ENCODE data around the gene HNF4A. TPM values are rescaled to one million over a fixed set of nuclear protein-coding genes. Genes with fewer than 3 reads are reported as not detected.
"Not testable (repeated sequence)": the region's sequence is repeated elsewhere in the genome, so short reads cannot be mapped to it uniquely, and the experiment has no call there.

Gene HNF4A
- total RNA-seq, 5 donors from 2014 or later (not counting 1 experiment from before 2014, with no cell fraction given) = 0.16 to 0.35 (median 0.32) TPM; not detected in 2

GRCh38 chr20:44343162-44343675 is 12.3 kb upstream of the HNF4A start:
- Mint-ChIP-seq H3K36me3 (no peaks in the 10 kb centered on the region), H3K27me3 (peaks cover 0 to 4% of the 10 kb centered on the region in 2 donors), H3K4me3 (no peak overlapping the region), H3K9me3 (no peaks in the 10 kb centered on the region), H3K4me1 (no peaks in the 10 kb centered on the region), H3K27ac (no peak overlapping the region)
- DNase-seq = no peak
- Histone ChIP-seq H3K27ac (ENCODE audit: low read length) (no peak overlapping the region), H3K36me3 (ENCODE audit: control insufficient read depth in 2 of 2, extremely low read depth in 1 of 2, insufficient read depth in 1 of 2, low read length in 1 of 2) (no peaks in the 10 kb centered on the region), H3K4me3 (ENCODE audit: control insufficient read depth in 1 of 2, extremely low read depth in 1 of 2, low read length in 1 of 2) (no peak overlapping the region), H3K27me3 (replicated peaks in 1 of 2; ENCODE audit: control insufficient read depth in 2 of 2, extremely low read depth in 1 of 2, insufficient read depth in 2 of 2, low read length in 1 of 2) (peaks cover 0 to 5% of the 10 kb centered on the region in 2 experiments), H3K9me3 (no peaks in the 10 kb centered on the region), H3K4me1 (ENCODE audit: control insufficient read depth in 1 of 2, extremely low read depth in 1 of 2, insufficient read depth in 2 of 2, low read length in 2 of 2) (no peaks in the 10 kb centered on the region)
- ChIA-PET POLR2A (no interaction called here), CTCF (no interaction called here)
- no peak for ATAC-seq (replicated peaks in 1 of 4)
- WGBS (ENCODE audit: insufficient coverage) = 73% methylated on average over 2 of the region's 12 CpGs

GRCh38 chr20:44344723-44345122 is 10.8 kb upstream of the HNF4A start:
- Histone ChIP-seq H3K36me3 (ENCODE audit: control insufficient read depth in 2 of 2, extremely low read depth in 1 of 2, insufficient read depth in 1 of 2, low read length in 1 of 2) (no peaks in the 10 kb centered on the region), H3K9me3 (no peaks in the 10 kb centered on the region), H3K27ac (ENCODE audit: low read length) (no peak overlapping the region), H3K4me3 (ENCODE audit: control insufficient read depth in 1 of 2, extremely low read depth in 1 of 2, low read length in 1 of 2) (no peak overlapping the region), H3K4me1 (ENCODE audit: control insufficient read depth in 1 of 2, extremely low read depth in 1 of 2, insufficient read depth in 2 of 2, low read length in 2 of 2) (no peaks in the 10 kb centered on the region), H3K27me3 (replicated peaks in 1 of 2; ENCODE audit: control insufficient read depth in 2 of 2, extremely low read depth in 1 of 2, insufficient read depth in 2 of 2, low read length in 1 of 2) (peaks cover 0 to 8% of the 10 kb centered on the region in 2 experiments)
- peaks cover 0 to 4% of the 10 kb centered on the region in 2 donors for H3K27me3 Mint-ChIP-seq
- ATAC-seq (replicated peaks in 1 of 4) (no peak), DNase-seq (no peak)
- H3K4me3 Mint-ChIP-seq = no peak overlapping the region
- no CpG with 5 or more reads among the region's 4 CpGs for WGBS (ENCODE audit: insufficient coverage)
- H3K36me3 Mint-ChIP-seq = no peaks in the 10 kb centered on the region
- no peaks in the 10 kb centered on the region for H3K4me1 Mint-ChIP-seq
- POLR2A ChIA-PET = interaction anchor here in 1 of 2 donors (0.6 kb wide), 1 partner anchor 123 kb away, joined by 3 read pairs; no protein-coding TSS in a partner anchor
- CTCF ChIA-PET = no interaction called here
- no peaks in the 10 kb centered on the region for H3K9me3 Mint-ChIP-seq
- H3K27ac Mint-ChIP-seq = no peak overlapping the region

- Mint-ChIP-seq H3K4me3 (no peak overlapping the region), H3K27ac (no peak overlapping the region), H3K36me3 (no peaks in the 10 kb centered on the region), H3K4me1 (no peaks in the 10 kb centered on the region), H3K9me3 (no peaks in the 10 kb centered on the region), H3K27me3 (peaks cover 0 to 4% of the 10 kb centered on the region in 2 donors)
- ChIA-PET POLR2A (no interaction called here), CTCF (no interaction called here)
- Histone ChIP-seq H3K4me3 (ENCODE audit: control insufficient read depth in 1 of 2, extremely low read depth in 1 of 2, low read length in 1 of 2) (no peak overlapping the region), H3K36me3 (ENCODE audit: control insufficient read depth in 2 of 2, extremely low read depth in 1 of 2, insufficient read depth in 1 of 2, low read length in 1 of 2) (no peaks in the 10 kb centered on the region), H3K9me3 (no peaks in the 10 kb centered on the region), H3K27ac (ENCODE audit: low read length) (no peak overlapping the region), H3K4me1 (ENCODE audit: control insufficient read depth in 1 of 2, extremely low read depth in 1 of 2, insufficient read depth in 2 of 2, low read length in 2 of 2) (no peaks in the 10 kb centered on the region), H3K27me3 (replicated peaks in 1 of 2; ENCODE audit: control insufficient read depth in 2 of 2, extremely low read depth in 1 of 2, insufficient read depth in 2 of 2, low read length in 1 of 2) (peaks cover 0 to 12% of the 10 kb centered on the region in 2 experiments)
- no peak for ATAC-seq (replicated peaks in 1 of 4)
- WGBS (ENCODE audit: insufficient coverage) = 81% methylated on average over 3 of the region's 8 CpGs
- no peak for DNase-seq
Observed at GRCh38 chr20:44345147-44345546, 10.4 kb upstream of the HNF4A start.

- WGBS (ENCODE audit: insufficient coverage) = 73% methylated on average over 9 of the region's 10 CpGs
- H3K36me3 Mint-ChIP-seq; H3K4me1 Mint-ChIP-seq; H3K36me3 ChIP-seq (ENCODE audit: control insufficient read depth in 2 of 2, extremely low read depth in 1 of 2, insufficient read depth in 1 of 2, low read length in 1 of 2); H3K9me3 ChIP-seq; CTCF ChIA-PET; H3K4me3 ChIP-seq (ENCODE audit: control insufficient read depth in 1 of 2, extremely low read depth in 1 of 2, low read length in 1 of 2); H3K4me3 Mint-ChIP-seq; DNase-seq; ATAC-seq (replicated peaks in 1 of 4); H3K27me3 Mint-ChIP-seq; H3K27ac ChIP-seq (ENCODE audit: low read length); H3K9me3 Mint-ChIP-seq; H3K27ac Mint-ChIP-seq; H3K4me1 ChIP-seq (ENCODE audit: control insufficient read depth in 1 of 2, extremely low read depth in 1 of 2, insufficient read depth in 2 of 2, low read length in 2 of 2): not testable (repeated sequence)
- H3K27me3 ChIP-seq (replicated peaks in 1 of 2; ENCODE audit: control insufficient read depth in 2 of 2, extremely low read depth in 1 of 2, insufficient read depth in 2 of 2, low read length in 1 of 2) = peaks cover 0 to 17% of the 10 kb centered on the region in 2 experiments
- POLR2A ChIA-PET = interaction anchor here in 1 of 2 donors (0.6 kb wide), 1 partner anchor 759 kb away, joined by 3 read pairs; no protein-coding TSS in a partner anchor
Observed at GRCh38 chr20:44345941-44346340, 9.6 kb upstream of the HNF4A start.

GRCh38 chr20:44348168-44348659 is 7.3 kb upstream of the HNF4A start:
- no peak overlapping the region for H3K27ac Mint-ChIP-seq
- no peaks in the 10 kb centered on the region for H3K36me3 Mint-ChIP-seq
- POLR2A ChIA-PET = no interaction called here
- Histone ChIP-seq H3K27me3 (replicated peaks in 1 of 2; ENCODE audit: control insufficient read depth in 2 of 2, extremely low read depth in 1 of 2, insufficient read depth in 2 of 2, low read length in 1 of 2) (peaks cover 0 to 20% of the 10 kb centered on the region in 2 experiments), H3K4me3 (ENCODE audit: control insufficient read depth in 1 of 2, extremely low read depth in 1 of 2, low read length in 1 of 2) (no peak overlapping the region), H3K27ac (ENCODE audit: low read length) (no peak overlapping the region), H3K4me1 (ENCODE audit: control insufficient read depth in 1 of 2, extremely low read depth in 1 of 2, insufficient read depth in 2 of 2, low read length in 2 of 2) (no peaks in the 10 kb centered on the region), H3K36me3 (ENCODE audit: control insufficient read depth in 2 of 2, extremely low read depth in 1 of 2, insufficient read depth in 1 of 2, low read length in 1 of 2) (no peaks in the 10 kb centered on the region), H3K9me3 (no peaks in the 10 kb centered on the region)
- H3K27me3 Mint-ChIP-seq = peaks cover 7 to 9% of the 10 kb centered on the region in 2 donors
- no peaks in the 10 kb centered on the region for H3K9me3 Mint-ChIP-seq
- 75% methylated on average over 1 of the region's 4 CpGs for WGBS (ENCODE audit: insufficient coverage)
- CTCF ChIA-PET = no interaction called here
- no peak for ATAC-seq (replicated peaks in 1 of 4)
- no peak for DNase-seq
- no peak overlapping the region for H3K4me3 Mint-ChIP-seq
- no peaks in the 10 kb centered on the region for H3K4me1 Mint-ChIP-seq

- Mint-ChIP-seq H3K27ac (no peak overlapping the region), H3K4me1 (no peaks in the 10 kb centered on the region), H3K4me3 (no peak overlapping the region), H3K36me3 (no peaks in the 10 kb centered on the region), H3K9me3 (no peaks in the 10 kb centered on the region), H3K27me3 (peaks cover 7 to 9% of the 10 kb centered on the region in 2 donors)
- POLR2A ChIA-PET = no interaction called here
- Histone ChIP-seq H3K9me3 (no peaks in the 10 kb centered on the region), H3K4me3 (ENCODE audit: control insufficient read depth in 1 of 2, extremely low read depth in 1 of 2, low read length in 1 of 2) (no peak overlapping the region), H3K36me3 (ENCODE audit: control insufficient read depth in 2 of 2, extremely low read depth in 1 of 2, insufficient read depth in 1 of 2, low read length in 1 of 2) (no peaks in the 10 kb centered on the region), H3K27ac (ENCODE audit: low read length) (no peak overlapping the region), H3K4me1 (ENCODE audit: control insufficient read depth in 1 of 2, extremely low read depth in 1 of 2, insufficient read depth in 2 of 2, low read length in 2 of 2) (no peaks in the 10 kb centered on the region), H3K27me3 (replicated peaks in 1 of 2; ENCODE audit: control insufficient read depth in 2 of 2, extremely low read depth in 1 of 2, insufficient read depth in 2 of 2, low read length in 1 of 2) (peaks cover 0 to 23% of the 10 kb centered on the region in 2 experiments)
- CTCF ChIA-PET = no interaction called here
- ATAC-seq (replicated peaks in 1 of 4) = no peak
- DNase-seq = no peak
- WGBS (ENCODE audit: insufficient coverage) = no CpG with 5 or more reads among the region's 3 CpGs
Observed at GRCh38 chr20:44349349-44349748, 6.2 kb upstream of the HNF4A start.

- ATAC-seq (replicated peaks in 1 of 4) (no peak), DNase-seq (no peak)
- CTCF ChIA-PET = no interaction called here
- Histone ChIP-seq H3K27ac (ENCODE audit: low read length) (no peak overlapping the region), H3K27me3 (replicated peaks in 1 of 2; ENCODE audit: control insufficient read depth in 2 of 2, extremely low read depth in 1 of 2, insufficient read depth in 2 of 2, low read length in 1 of 2) (peaks cover 0 to 27% of the 10 kb centered on the region in 2 experiments), H3K36me3 (ENCODE audit: control insufficient read depth in 2 of 2, extremely low read depth in 1 of 2, insufficient read depth in 1 of 2, low read length in 1 of 2) (no peaks in the 10 kb centered on the region), H3K9me3 (no peaks in the 10 kb centered on the region), H3K4me1 (ENCODE audit: control insufficient read depth in 1 of 2, extremely low read depth in 1 of 2, insufficient read depth in 2 of 2, low read length in 2 of 2) (no peaks in the 10 kb centered on the region), H3K4me3 (ENCODE audit: control insufficient read depth in 1 of 2, extremely low read depth in 1 of 2, low read length in 1 of 2) (no peak overlapping the region)
- Mint-ChIP-seq H3K9me3 (no peaks in the 10 kb centered on the region), H3K27me3 (peaks cover 7 to 15% of the 10 kb centered on the region in 2 donors), H3K4me1 (no peaks in the 10 kb centered on the region), H3K4me3 (no peak overlapping the region), H3K36me3 (no peaks in the 10 kb centered on the region), H3K27ac (no peak overlapping the region)
- WGBS (ENCODE audit: insufficient coverage) = 100% methylated on average over 2 of the region's 6 CpGs
- POLR2A ChIA-PET = no interaction called here
Observed at GRCh38 chr20:44350567-44350966, 4.9 kb upstream of the HNF4A start.
